GM18517 (cell line): ENCODE results near the gene PPP1R12A.
"Not testable (repeated sequence)": the region's sequence is repeated elsewhere in the genome, so short reads cannot be mapped to it uniquely, and the experiment has no call there.

Source experiments
- ATAC-seq: cut with Tn5 transposase; IDR thresholded peaks from one replicate; pipeline ENCODE4 v1.9.1; 2021; ENCODE audit warnings: mild to moderate bottlenecking, moderate library complexity; ENCODE audit not compliant: unreplicated experiment

PPP1R12A gene

GRCh38 chr12:79843978-79844377, 90.9 kb downstream of the PPP1R12A start:
- no peak for ATAC-seq

- ATAC-seq = no peak
Measured at GRCh38 chr12:79842630-79843029, 92.3 kb downstream of the PPP1R12A start.

GRCh38 chr12:79841878-79842265, 93.0 kb downstream of the PPP1R12A start:
- no peak for ATAC-seq

- ATAC-seq = no peak
Measured at GRCh38 chr12:79841248-79841877, 93.5 kb downstream of the PPP1R12A start.

- no peak for ATAC-seq
Measured at GRCh38 chr12:79838359-79838758, 96.5 kb downstream of the PPP1R12A start.

GRCh38 chr12:79837575-79837974, 97.3 kb downstream of the PPP1R12A start:
- ATAC-seq = no peak

GRCh38 chr12:79835377-79835843, 99.5 kb downstream of the PPP1R12A start:
- ATAC-seq = no peak

- no peak for ATAC-seq
Measured at GRCh38 chr12:79834712-79835376, 100.1 kb downstream of the PPP1R12A start.

- ATAC-seq = no peak
Measured at GRCh38 chr12:79830440-79830839, 104.5 kb downstream of the PPP1R12A start.

GRCh38 chr12:79828924-79829323, 106.0 kb downstream of the PPP1R12A start:
- no peak for ATAC-seq

GRCh38 chr12:79827484-79827883, 107.4 kb downstream of the PPP1R12A start:
- ATAC-seq = no peak

GRCh38 chr12:79826267-79827128, 108.4 kb downstream of the PPP1R12A start:
- ATAC-seq = no peak

GRCh38 chr12:79822475-79822874, 112.4 kb downstream of the PPP1R12A start:
- no peak for ATAC-seq

GRCh38 chr12:79818856-79819255, 116.0 kb downstream of the PPP1R12A start:
- ATAC-seq = no peak

GRCh38 chr12:79784366-79785065, 150.4 kb downstream of the PPP1R12A start:
- not testable (repeated sequence) for ATAC-seq

GRCh38 chr12:79782172-79782900, 152.6 kb downstream of the PPP1R12A start:
- ATAC-seq = no peak

- ATAC-seq = no peak
Measured at GRCh38 chr12:79778802-79779448, 156.0 kb downstream of the PPP1R12A start.

- ATAC-seq = no peak
Measured at GRCh38 chr12:79776111-79776510, 158.8 kb downstream of the PPP1R12A start.

- no peak for ATAC-seq
Measured at GRCh38 chr12:79775355-79776027, 159.4 kb downstream of the PPP1R12A start.
